NCI-H446 (cell line): ENCODE measurements around the gene STOX2.

ENCODE experiments used
- DNase-seq, 2 experiments: peaks; one replicate each; lab custom pipeline; 2025; lab: John Stamatoyannopoulos, UW

Gene STOX2

DNA sequence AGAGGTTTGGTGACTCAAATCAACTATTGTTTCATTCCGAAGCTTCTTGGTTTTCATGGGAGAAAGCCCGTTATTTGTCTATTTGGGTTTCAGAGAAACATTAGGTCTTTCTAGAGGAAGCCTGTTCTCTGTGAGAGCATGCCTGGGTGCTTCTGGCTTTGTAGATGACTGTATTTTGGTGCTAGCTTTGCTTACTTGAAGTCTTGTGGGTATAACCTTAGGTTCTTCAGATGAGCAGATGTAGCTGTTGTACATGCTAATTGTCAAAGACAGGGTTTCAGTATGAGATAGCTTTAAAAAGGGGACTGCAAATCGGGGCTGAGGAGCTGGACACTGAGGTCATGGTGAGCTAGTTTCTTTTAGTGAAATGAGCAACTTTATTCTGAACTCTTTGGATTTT lies 7.9 kb upstream of the STOX2 start:
- DNase-seq: no peak

DNA sequence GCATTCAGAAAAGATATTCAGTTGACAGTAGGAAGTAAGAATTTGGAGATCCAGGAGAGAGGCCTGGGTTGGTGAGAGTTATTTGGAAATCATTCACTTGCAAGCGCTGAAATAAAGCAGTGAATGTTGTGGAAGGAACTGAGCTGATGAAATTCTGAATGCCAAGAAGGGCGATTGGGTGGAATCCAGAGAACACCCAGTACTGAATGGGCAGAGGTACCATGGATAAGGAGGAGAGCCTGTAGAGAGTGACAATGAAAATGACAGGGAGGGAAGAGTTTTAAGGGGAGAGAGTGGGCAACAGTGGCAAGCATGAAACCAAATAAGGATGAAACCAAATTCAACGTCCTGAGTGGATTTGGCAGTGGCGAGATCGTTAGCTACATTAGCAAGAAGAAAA lies 6.7 kb upstream of the STOX2 start:
- no peak for DNase-seq

DNA sequence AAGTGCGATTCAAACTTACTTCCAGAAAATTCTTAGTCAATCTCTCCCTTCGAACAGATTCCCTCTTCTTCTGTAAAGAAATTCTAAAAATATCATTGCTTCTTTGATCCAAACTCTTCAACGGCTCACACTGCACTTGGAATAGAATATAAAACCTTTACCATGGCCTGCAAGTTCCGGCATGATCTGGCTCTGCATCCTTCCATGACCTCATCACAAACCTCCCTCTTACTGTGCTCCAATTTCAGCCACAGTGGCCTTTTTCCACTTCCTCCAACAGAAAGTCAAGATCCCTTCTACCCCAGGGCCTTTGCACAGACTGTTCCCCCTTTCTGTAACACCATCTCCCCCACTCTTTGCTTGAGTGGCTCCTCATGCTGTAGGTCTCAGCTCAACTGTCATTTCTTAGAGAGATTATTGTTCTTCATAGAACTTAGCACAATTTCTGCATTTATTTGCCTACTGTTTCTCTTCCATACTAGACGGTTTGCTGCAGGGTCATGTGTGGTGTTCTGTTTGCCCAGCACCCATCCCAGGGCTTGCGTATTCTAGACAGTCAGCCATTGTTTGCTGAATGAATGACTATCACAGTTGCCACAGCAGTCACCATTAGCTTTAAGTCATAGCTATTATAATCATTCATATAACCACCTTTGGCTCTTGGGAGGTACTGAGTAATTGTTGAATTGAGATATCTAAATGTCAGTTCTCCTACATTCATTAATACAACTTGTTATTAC lies 1.9 kb upstream of the STOX2 start:
- no peak for DNase-seq

DNA sequence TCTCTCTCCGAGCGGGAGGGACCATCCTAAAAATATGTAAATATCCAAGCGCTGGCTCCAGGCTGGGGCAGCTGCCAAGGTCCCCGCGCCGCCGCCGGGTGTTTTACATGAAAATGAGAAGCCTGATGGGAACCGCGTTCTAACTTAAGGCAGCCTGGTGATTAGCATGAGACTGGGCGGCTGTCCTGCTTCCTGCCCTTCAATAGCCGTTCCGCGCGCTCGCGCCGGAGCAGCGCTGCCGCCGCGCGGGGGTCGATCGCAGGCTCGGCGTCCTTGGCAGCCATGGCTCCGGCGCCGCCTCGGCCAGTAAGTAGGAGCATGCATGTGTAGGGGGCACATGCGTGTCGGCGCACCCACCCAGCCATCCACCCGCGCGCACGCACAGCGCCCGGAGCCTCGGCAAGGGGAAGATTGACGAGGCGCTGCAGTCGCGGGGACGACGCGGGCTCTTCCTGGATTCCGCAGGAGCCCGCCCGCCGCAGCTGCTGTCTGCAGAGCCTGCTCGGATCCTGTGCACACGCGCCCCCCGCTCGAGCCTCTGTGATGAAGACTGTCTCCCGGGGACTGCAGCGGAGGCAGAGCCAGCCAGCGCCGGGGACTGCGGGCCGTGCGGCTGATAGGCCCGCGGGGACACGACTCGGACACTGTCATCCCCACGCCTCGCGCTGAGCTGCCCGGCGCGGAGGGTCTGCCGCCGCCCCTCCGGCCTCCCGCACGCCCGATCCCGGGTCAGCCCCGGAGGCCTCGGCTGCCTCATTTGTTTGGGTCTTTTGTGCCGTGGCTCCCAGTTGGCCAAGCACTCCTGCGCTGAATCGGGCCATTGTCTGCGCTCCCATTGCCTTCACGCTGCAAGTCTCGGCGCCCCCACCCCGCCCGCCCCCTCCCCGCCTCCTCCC lies 734 bp downstream of the STOX2 start:
- no peak for DNase-seq

DNA sequence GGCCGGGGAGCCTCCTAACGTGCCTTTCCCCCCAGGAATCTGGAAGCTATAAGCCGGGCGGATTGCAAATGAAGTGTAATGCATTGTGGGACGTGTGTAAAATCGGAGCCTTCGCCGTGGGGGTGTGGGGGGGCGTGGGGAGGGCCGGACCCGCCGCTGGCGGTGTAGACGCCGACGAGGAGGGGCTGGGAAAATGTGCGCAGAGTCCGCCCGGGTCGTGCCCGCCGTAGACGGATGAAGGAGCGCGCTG lies 1.3 kb downstream of the STOX2 start:
- no peak for DNase-seq

DNA sequence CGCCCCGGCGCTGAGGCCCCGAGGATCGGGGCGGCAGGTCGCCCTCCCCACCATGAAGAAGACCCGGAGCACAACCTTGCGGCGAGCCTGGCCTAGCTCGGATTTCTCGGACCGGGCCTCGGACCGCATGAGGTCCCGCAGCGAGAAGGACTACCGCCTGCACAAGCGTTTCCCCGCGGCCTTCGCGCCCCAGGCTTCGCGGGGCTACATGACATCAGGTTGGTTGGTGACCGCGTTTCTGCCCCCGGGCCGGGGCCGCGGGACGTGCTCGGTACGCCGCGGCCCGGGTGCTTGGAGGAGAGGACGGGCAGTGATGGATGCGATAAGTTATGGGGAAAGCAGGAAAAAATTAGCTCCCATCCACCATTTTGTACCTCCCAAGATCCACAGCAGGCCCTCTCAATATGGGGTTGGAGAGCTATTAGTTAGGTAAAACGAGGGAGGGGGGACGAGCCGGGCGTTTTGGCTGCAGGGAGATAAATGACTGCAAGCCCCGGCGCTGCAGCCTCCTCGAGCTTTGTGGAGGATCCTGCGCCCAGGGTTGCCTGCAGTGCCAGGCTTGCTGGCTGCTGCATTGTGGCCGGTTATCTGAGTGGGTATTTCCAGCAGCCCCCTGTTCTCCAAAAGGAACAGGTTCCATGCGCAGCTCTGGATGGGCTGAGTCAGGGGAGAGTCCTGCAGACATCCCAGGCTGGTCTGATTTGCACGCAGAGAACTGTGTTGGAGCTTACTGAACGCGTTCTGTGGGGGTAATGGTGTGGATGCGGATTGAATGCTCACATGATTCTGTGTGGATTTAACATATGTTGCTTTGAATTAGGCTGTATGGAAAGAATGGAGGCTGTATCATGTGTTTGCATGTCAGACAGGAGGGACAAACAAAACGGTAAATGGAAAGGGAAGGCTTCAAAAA lies 1.9 kb downstream of the STOX2 start:
- DNase-seq: no peak

DNA sequence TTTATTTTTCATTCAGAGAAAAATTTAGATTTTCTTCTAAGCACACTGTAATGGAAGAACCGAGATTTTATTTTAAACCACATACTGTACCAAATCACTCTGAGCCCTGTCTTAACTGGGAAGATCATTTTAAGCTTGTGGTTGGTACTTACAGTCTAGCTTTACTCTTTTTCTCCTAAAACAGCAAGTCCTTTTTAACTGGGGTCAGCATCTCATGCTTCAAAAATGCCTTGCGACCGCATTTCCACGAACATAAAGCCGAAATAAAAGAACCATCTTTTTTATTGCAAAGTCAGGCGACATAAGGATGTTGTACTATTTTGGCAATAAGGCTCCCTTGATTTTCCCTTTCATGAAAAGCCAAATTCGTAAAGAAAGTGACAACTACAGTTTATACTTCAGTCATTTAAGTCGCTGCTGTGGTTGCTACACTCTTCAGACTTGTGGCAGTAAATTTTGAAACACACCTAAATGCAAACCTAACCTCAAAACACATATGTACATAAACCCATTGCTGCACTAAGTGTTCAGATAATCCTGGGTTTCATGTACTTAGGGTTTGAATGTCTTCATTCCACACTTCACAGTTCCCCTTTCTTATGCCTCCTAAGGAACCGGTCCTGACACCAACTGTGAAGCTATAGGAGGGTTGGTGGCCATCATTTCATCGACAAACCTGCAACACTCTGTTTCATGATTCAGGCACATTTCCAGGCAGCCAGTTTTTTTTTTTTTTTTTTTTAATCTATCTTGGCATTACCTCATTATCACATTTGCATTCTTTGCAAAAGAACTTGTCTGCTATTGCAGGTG lies 3.0 kb downstream of the STOX2 start:
- no peak for DNase-seq

DNA sequence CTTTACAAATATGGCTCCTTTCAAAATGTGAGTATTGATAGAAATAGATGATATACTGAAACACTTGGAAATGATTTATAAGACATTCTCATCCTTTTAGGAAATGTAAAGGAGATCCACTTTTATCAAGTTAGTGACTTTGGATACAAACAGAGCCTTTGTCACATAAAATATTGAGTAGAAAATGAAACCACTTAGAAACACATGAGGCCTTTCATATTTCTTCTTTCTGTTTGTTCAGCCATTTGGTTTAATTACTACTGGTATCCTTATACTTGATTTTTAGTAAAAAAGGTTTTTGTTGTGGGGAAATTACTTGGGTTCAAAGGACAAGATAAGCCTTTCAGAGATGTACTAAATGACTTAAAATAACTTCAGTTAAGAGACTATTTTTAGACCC lies 4.1 kb downstream of the STOX2 start:
- DNase-seq: no peak

DNA sequence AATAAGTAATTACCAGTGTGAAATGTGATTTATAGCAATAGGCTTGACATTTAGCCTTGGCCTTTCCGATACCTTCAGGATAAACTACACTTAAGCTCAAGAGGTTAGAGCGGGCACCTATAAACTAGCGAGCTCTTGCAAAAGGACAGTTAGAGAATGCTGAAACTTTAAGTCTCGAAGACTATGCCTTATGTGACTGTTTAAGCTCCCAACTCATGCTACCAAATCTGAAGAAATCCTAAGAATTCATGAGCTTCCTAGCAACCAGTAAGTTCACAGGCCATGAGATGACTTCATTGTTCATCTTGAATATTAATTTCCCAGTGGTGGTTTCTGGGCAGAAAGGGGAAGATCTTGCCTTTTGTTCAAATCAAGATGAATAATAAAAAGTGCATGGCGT lies 4.7 kb downstream of the STOX2 start:
- no peak for DNase-seq

DNA sequence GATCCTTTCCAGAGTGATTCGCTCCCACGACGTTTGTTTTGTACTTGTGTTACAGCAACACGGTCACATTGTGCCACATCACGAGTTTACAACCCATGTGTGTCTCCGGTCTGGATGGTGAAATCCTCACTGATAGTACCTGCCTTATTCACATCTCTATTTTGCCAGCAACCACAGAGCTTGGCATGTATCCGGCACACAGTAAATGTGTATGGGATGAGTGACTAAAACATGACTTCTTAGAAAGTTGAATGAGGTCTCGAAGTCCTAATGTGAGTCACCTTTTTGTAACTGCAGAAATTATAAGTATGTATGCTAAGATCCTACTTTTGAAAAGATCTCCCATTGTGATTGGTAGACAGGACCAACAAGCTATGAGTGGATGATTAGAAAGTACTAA lies 7.5 kb downstream of the STOX2 start:
- DNase-seq: no peak

DNA sequence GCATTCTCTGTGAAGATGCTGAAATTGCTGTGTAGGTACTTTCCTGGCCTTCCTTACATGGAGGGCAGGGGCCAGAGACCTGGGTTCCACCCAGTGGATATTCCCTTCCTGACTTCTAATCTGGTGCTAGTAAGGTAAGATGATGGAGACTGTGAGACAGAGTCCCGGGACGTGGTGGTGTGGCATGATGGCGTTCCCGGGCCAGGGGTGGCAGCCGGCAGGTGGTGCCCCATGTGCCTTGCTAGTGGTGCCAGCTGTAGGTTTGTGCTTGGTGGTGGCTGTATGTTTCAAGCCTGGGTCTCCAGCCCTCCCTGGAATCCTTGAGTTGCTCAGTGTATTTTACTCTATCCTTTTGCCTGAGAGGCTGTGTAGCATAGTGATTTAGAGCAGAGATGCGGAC lies 10.9 kb downstream of the STOX2 start:
- no peak for DNase-seq

DNA sequence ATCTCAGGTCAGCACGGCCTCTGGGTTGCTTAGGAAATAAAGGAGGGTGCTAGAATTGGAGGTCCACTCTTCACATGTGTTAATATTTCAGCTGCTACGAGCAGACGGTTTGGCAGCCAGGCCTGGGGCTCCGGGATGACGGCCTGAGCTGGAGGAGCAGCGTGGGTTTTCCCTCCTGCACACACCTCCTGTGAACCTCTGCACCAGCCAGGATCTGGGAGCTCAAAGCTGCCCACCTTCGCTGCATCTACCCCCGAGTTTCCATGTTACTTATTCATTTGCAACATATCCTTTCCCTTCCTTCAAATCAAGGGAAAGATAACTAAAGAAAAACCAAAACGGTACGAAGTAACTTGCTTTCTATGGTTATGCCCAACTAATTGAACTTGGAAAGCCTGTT lies 13.6 kb downstream of the STOX2 start:
- DNase-seq: no peak

DNA sequence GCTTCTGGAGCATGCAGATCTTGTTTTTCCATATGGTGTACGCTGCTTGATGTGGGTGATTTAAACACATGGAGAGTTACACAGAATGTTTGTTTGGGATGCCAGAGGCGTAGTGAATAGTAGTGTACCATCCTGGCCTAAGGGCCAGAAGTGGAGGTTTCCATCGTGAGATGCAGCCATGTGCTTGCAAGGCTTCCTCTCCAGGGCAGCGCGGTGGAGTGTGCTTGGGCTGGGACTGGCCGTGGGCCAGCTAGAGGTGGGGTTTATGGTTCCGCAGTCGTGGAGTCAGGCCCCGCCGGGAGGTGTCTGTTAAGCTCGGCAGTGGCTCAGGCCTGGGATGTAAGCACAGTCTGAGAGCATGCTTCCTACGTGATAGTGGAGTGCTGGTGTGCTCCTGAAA lies 14.0 kb downstream of the STOX2 start:
- DNase-seq: no peak

DNA sequence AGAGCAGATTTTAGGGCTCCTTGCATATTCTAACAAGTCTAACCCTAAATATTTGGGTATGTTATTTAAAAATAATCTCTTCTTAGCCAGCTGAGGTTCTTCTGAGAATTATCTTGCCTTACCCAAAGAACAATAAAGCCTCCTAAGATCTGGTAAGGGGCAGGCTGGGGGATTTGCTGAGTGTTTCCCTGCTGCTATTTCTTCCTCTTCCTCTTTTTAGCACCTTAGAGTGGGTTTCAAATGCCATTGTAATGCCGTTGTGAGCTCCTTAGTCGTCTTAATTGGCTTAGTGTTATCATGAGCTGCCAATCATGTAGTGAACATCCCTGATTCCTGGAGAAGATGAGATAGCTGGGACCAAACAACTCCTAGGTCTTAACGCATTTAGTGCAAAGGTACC lies 15.4 kb downstream of the STOX2 start:
- no peak for DNase-seq

DNA sequence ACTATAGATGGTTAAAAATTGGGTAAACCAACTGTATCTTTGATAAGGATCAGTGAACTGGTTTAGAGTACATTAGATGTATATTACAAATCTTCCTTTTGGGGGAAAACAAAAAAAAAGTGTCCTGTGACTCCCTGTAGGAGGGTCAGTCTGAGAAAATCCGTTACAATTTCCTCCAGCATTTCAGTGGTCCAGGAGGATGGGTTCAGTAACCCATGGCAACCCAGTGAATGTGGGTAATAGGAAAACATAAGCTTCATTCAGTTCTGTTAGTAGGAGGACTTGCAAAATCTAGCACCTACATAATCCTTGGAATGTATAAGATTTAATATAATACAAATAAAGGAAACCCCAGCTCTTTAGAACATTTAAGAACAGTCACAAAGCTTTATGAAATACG lies 16.2 kb downstream of the STOX2 start:
- no peak for DNase-seq

DNA sequence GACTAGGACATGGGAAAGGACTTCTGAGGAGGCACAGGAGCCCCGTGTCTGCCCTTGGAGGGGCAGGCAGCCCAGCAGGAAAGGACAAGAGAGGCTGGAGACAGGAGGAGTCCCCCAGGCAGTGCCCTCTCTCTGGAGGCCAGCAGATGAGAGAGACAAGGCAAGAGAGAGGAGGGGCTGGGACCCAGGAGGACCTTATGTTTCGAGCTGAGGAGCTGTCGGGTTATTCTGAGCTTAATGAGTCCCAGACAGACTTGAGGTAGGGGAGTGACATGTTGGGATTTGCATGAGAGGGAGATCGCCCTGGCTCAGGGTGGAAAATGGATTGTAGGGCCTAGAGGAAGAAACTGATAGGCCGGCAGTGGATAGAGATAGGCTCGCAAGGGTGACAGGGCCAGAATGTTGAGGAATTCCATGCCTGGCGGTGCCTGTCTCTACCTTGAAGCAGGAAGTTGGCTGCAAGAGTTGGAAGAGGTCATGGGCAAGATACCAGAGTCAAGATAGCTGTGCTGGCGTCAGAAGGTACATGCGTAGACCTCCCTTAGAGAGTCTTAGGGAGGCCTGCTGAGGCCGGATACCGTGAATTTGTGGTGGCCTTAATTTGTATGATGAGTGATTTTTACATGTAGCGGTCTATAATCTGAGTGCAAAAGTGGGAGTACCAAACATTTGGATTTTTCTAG lies 19.4 kb downstream of the STOX2 start:
- DNase-seq: no peak

DNA sequence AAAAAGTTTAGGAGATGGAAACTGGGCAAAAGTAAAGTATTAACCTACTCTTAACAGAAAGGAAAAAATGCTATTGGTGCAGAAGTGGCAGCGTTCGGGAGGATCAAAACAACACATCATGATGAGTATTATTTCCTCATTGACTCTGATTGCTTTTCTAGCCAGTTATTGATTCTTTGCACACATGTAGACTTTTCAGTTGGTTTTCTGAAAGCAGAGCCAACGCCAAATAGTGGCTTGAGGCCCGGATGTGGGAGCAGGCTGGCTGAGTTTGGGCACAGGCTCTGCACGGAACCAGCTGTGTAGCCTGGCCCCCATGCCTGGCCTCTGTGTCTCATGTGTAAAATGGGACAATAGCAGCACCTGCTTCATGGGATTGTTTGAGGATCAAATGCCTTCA lies 21.8 kb downstream of the STOX2 start:
- no peak for DNase-seq

DNA sequence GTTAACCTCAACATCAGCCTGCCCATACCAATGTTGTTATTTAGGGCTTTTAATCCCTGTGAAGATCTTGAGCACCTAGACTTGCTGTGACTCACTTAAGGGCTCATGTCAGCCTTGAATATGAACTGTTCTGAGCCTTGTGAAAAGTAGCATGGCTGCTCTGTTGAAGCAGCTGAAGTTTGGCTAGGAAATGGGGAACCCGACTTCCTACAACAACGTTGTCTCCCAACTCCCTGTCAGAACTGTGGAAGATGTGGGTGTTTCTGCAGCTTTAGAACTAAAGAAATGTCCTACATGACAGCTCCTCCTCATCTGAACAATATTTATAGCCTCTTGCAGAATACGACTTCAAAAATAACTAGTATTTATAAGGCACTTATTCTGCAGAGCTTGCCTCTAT lies 27.5 kb downstream of the STOX2 start:
- no peak for DNase-seq

DNA sequence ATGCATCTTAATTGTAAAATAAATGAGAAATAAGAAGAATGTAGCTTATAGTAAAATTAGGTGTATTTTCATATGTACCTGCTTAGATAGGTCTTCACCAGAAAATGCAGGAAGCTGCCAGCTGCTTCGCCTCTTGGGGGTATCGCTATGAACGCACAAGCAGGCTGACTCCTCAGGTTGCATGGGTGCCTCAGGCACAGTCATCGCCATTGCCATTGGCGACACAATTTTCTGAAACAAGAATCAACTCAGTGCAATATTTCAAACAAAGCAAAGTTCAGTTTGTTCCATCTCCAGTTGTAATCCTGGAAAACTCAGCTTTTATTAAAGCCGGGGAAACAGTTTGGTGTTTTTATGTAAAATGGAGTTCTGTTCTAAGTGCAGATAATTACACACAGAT lies 29.7 kb downstream of the STOX2 start:
- DNase-seq: no peak

DNA sequence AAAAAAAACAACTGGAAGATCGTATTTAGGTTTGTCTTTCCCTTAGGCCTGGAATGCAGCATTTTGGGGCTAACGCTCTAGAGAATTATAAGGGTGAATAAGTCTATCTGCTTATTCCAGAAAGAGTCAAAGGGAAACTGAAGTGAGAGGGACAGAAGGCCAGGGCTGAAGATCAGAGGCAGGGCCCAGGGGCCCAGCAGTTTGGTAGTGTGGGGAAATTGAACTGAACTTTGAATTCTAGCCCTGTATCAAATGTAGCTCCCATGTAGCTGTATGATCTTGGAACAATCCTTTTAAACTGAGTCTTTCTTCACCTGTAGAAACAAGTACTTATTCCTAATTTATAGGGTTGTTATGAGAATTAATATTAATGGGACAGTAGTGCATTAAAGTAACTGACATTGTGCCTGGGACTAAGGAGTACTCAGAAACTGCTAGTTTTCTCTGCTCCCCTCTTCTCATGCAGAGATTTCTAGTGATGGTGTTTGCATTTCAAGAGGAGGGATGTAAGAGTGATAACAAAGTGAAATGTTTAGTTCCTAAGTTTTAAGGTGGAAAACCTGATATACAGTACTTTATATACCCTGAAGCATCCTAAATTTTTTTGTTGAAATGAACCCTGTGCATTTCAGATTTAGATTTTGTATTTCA lies 30.4 kb downstream of the STOX2 start:
- no peak for DNase-seq

DNA sequence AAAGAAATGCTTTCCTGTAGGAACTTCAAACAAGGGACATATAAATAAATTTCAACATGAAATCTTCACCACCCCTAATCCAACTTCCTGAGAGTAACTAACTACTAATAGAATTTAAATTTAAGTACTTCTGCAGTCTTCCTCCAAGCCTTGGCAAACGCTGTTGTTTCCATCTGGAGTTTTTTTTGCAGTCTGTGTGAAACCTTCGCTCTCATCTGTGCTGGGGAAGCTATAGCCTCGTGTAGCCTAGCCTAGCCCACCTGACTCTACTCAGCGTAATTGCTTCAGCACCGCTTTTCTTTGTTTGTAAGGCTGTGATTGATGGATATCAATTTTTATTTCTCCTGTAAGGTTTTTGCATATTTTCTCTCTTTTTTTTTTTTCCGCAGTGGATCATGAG lies 30.9 kb downstream of the STOX2 start:
- DNase-seq: no peak
